ENCODE data around the gene MOSPD3. TPM values are rescaled to one million over a fixed set of nuclear protein-coding genes. Genes with fewer than 3 reads are reported as not detected.

MOSPD3 gene
- total and polyA plus RNA-seq, 2 of the 13 experiments (the other 11 are each of a cell fraction or from before 2014, with no cell fraction given): 7.6 to 8.8 TPM

GRCh38 chr7:100567031-100567730 is 45.2 kb upstream of the MOSPD3 start (continued):
- TF ChIP-seq ZNF18 (CRISPR knock-in tag; IDR thresholded peaks at IDR 0.05; ENCODE audit: insufficient replicate concordance) (peak; percentile 13), ZNF574 (CRISPR knock-in tag; IDR thresholded peaks at IDR 0.05) (0 out of 2 replicates have a peak, but pooled peaks have one; percentile 38), ZNF34 (CRISPR knock-in tag; IDR thresholded peaks at IDR 0.05; ENCODE audit: borderline replicate concordance) (0 out of 2 replicates have a peak, but pooled peaks have one; percentile 15), SP2 (CRISPR knock-in tag; IDR thresholded peaks at IDR 0.05) (0 out of 2 replicates have a peak, but pooled peaks have one; percentile 46), KIAA2018 (CRISPR knock-in tag; IDR thresholded peaks at IDR 0.05; ENCODE audit: borderline replicate concordance) (0 out of 2 replicates have a peak, but pooled peaks have one; percentile 70), ELF1 (CRISPR knock-in tag; IDR thresholded peaks at IDR 0.05) (0 out of 2 replicates have a peak, but pooled peaks have one; percentile 12), DBP (CRISPR knock-in tag; IDR thresholded peaks at IDR 0.05; ENCODE audit: not compliant biosample characterization) (no peak), KDM3A (CRISPR knock-in tag; IDR thresholded peaks at IDR 0.05; ENCODE audit: low read depth) (0 out of 2 replicates have a peak, but pooled peaks have one; percentile 23), SCMH1 (CRISPR knock-in tag; IDR thresholded peaks at IDR 0.05; ENCODE audit: borderline replicate concordance) (no peak), GPBP1L1 (CRISPR knock-in tag; IDR thresholded peaks at IDR 0.05) (no peak), GABPB1 (CRISPR knock-in tag; IDR thresholded peaks at IDR 0.05) (peak; percentile 5; the same call in 1 of the 2 replicates), ZZZ3 (CRISPR knock-in tag; IDR thresholded peaks at IDR 0.05; ENCODE audit: borderline replicate concordance) (peak; percentile 32; the same call in 1 of the 2 replicates)
